Measurements from ENCODE around the gene NPY5R.

- no peak for TF ChIP-seq EZH2 (conservative IDR thresholded peaks at IDR 0.05; ENCODE audit: low read depth, low read length)
- TF ChIP-seq SP140L (CRISPR knock-in tag; IDR thresholded peaks at IDR 0.05; ENCODE audit: borderline replicate concordance), result no peak
- TF ChIP-seq EP300 (IDR thresholded peaks at IDR 0.05; ENCODE audit: low read depth in 2 of 2, low read length in 2 of 2), result no peak
- no peak for TF ChIP-seq EP300 (CRISPR knock-in tag; IDR thresholded peaks at IDR 0.05; ENCODE audit: borderline replicate concordance)
- no peak for TF ChIP-seq NR2F6 (IDR thresholded peaks at IDR 0.05)
- TF ChIP-seq NR2F6 (CRISPR knock-in tag; IDR thresholded peaks at IDR 0.05), result no peak
- no peak for TF ChIP-seq JARID2 (CRISPR knock-in tag; IDR thresholded peaks at IDR 0.05; ENCODE audit: insufficient replicate concordance)
- TF ChIP-seq KLF6 (CRISPR knock-in tag; IDR thresholded peaks at IDR 0.05), result no peak
- no peak for TF ChIP-seq FOXM1 (CRISPR knock-in tag; IDR thresholded peaks at IDR 0.05)
- TF ChIP-seq, protein P1, sequence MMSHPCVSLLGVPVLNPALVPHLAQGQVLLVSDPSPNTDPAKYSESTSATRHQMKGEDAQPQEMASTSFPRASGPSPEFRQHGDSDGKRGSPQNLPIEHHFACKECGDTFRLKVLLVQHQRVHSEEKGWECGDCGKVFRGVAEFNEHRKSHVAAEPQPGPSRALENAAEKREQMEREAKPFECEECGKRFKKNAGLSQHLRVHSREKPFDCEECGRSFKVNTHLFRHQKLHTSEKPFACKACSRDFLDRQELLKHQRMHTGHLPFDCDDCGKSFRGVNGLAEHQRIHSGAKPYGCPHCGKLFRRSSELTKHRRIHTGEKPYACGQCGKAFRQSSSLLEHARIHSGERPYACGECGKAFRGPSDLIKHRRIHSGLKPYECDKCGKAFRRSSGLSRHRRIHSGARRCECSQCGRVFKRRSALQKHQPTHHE (CRISPR knock-in tag; IDR thresholded peaks at IDR 0.05; ENCODE audit: borderline replicate concordance), result no peak
- no peak for TF ChIP-seq CTCF (CRISPR knock-in tag; IDR thresholded peaks at IDR 0.05)
- no peak for TF ChIP-seq NFIC (IDR thresholded peaks at IDR 0.05; ENCODE audit: low read length)
- TF ChIP-seq, protein P2, sequence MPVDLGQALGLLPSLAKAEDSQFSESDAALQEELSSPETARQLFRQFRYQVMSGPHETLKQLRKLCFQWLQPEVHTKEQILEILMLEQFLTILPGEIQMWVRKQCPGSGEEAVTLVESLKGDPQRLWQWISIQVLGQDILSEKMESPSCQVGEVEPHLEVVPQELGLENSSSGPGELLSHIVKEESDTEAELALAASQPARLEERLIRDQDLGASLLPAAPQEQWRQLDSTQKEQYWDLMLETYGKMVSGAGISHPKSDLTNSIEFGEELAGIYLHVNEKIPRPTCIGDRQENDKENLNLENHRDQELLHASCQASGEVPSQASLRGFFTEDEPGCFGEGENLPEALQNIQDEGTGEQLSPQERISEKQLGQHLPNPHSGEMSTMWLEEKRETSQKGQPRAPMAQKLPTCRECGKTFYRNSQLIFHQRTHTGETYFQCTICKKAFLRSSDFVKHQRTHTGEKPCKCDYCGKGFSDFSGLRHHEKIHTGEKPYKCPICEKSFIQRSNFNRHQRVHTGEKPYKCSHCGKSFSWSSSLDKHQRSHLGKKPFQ (CRISPR knock-in tag; IDR thresholded peaks at IDR 0.05; ENCODE audit: insufficient replicate concordance), result no peak
Measured at GRCh38 chr4:163384926-163385325, 41.2 kb downstream of the NPY5R start.
